Tibial artery (tissue), 4 donors: ENCODE measurements around the gene MYO5A.

Experiments
- DNase-seq, 2 donors: peaks; one replicate each; pipeline ENCODE4 v3.0.0-alpha.2; 2019
- H3K27ac ChIP-seq, 2 donors: fragments of 200-600 bp; sonication (generic) in 1 of 2; 1 replicate in 1 of 2; 2 replicates in 1 of 2; pipeline ENCODE4 v1.5.1; 2018 to 2019; ENCODE audit warnings: mild to moderate bottlenecking in 1 of 2
- H3K27me3 ChIP-seq, 2 donors: fragments of 200-600 bp; sonication (generic) in 1 of 2; one replicate each; pipeline versions ENCODE4 v1.5.1 to v1.6.0; 2016 to 2019
- H3K36me3 ChIP-seq, 3 donors: fragments of 200-600 bp; sonication (generic) in 2 of 3; one replicate each; pipeline ENCODE4 v1.5.1; 2016 to 2019; ENCODE audit warnings: mild to moderate bottlenecking in 2 of 3
- H3K4me1 ChIP-seq, 4 donors: fragments of 200-600 bp; sonication (generic) in 2 of 4; 1 replicate in 3 of 4; 2 replicates in 1 of 4; pipeline ENCODE4 v1.5.1; 2016 to 2019
- H3K4me3 ChIP-seq, 2 donors: fragments of 200-600 bp; sonication (generic) in 1 of 2; 1 replicate in 1 of 2; 2 replicates in 1 of 2; pipeline ENCODE4 v1.5.1; 2018 to 2019; ENCODE audit warnings: mild to moderate bottlenecking in 2 of 2
- H3K9me3 ChIP-seq, 3 donors: fragments of 200-600 bp; sonication (generic) in 1 of 3; one replicate each; pipeline ENCODE4 v1.5.1; 2016 to 2019
- intact Hi-C: fragments of 100-400 bp; cut with DNase I; formaldehyde crosslinking; loops from one replicate; pipeline ENCODE4 v1.15.0; 2023; ENCODE audit warnings: low total_unique reads
- TF ChIP-seq, protein P1 (sequence below), 2 experiments: fragments of 200-600 bp in 1 of 2; fragments of 450-650 bp in 1 of 2; IDR thresholded peaks; one replicate each; pipeline ENCODE4 v1.5.1; 2017 to 2019; ENCODE audit warnings: antibody characterized with exemption in 2 of 2, mild to moderate bottlenecking in 1 of 2, moderate library complexity in 1 of 2

The MYO5A gene

DNA sequence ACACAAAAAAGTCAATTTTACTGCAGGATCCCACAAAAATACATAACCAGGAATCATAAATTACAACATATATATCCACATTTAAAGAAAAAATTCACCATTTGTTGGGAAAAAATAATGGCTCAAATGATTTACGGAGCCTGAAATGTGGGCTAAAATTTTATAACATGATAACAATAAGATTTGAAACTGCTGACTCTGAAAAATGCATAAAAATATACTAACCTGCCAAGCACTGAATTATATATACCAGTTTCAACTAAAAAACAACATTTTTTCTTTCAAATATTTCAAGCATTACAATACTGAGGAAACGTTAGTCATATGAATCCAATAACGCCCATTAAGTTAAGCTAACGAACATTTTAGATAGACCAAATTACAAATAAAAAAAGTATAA is 220.8 kb downstream of the MYO5A start:
- TF ChIP-seq, protein P1, sequence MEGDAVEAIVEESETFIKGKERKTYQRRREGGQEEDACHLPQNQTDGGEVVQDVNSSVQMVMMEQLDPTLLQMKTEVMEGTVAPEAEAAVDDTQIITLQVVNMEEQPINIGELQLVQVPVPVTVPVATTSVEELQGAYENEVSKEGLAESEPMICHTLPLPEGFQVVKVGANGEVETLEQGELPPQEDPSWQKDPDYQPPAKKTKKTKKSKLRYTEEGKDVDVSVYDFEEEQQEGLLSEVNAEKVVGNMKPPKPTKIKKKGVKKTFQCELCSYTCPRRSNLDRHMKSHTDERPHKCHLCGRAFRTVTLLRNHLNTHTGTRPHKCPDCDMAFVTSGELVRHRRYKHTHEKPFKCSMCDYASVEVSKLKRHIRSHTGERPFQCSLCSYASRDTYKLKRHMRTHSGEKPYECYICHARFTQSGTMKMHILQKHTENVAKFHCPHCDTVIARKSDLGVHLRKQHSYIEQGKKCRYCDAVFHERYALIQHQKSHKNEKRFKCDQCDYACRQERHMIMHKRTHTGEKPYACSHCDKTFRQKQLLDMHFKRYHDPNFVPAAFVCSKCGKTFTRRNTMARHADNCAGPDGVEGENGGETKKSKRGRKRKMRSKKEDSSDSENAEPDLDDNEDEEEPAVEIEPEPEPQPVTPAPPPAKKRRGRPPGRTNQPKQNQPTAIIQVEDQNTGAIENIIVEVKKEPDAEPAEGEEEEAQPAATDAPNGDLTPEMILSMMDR (IDR thresholded peaks at IDR 0.05) = no peak
- Histone ChIP-seq H3K4me3 (no peak overlapping the region), H3K27me3 (no peaks in the 10 kb centered on the region), H3K4me1 (no peaks in the 10 kb centered on the region), H3K36me3 (peaks cover 1 to 38% (median 19%) of the 10 kb centered on the region in 3 donors), H3K27ac (no peak overlapping the region), H3K9me3 (no peaks in the 10 kb centered on the region)
- intact Hi-C loops = no loop called here
- DNase-seq = no peak

DNA sequence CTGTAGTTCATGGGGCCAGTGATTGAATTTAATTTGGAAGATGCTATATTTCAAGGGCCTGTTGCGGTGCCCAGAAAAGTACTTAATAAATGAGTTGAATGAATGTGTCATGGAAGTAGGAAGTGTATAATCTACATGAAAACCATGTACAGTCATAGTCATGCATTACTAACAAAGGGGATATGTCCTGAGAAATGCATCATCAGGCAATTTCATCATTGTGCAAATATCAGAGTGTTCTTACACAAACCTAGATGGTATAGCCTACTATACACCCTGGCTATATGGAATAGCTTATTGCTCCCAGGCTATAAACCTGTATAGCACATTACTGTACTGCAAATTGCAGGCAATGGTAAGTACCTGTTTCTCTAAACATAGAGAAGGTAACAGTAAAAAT is 222.4 kb downstream of the MYO5A start:
- Histone ChIP-seq H3K4me3 (no peak overlapping the region), H3K27ac (no peak overlapping the region), H3K9me3 (no peaks in the 10 kb centered on the region), H3K36me3 (peaks cover 0 to 25% (median 11%) of the 10 kb centered on the region in 3 donors), H3K4me1 (no peaks in the 10 kb centered on the region), H3K27me3 (no peaks in the 10 kb centered on the region)
- DNase-seq = no peak
- intact Hi-C loops = no loop called here
- TF ChIP-seq, protein P1 (IDR thresholded peaks at IDR 0.05) = no peak

DNA sequence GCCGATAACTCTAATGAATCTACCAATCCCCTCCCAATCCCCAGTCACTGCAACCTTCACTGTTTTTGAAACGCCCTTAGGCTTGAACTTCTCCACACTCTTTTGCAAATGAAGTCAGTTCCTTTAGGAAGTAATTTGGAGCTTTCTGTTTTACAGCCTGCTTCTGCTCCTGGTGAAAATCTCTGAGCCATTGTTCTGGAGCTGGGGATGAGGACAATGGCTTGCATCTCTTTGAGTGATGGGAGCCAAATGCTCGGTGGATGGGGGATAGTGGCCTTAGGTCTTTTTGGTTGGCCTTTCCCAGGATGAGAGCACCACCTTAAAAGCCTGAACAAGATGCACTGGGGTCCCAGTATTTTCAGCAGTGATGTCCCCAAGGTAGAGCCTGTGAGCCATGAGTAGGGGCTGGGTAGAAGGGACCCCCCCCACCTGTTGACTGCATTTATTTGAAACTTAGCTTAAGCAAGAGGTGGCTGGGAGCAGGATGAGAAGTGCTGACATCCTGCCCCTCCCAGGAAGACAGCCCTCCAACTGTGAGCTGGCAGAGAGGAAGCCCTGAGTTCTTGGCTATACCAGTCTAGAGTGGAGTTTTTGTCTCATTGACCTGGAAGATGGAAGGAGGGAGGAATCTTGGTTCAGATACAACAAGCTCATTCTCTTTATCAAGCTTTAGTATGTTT is 225.4 kb downstream of the MYO5A start:
- TF ChIP-seq, protein P1 (IDR thresholded peaks at IDR 0.05) = no peak
- no peaks in the 10 kb centered on the region for H3K9me3 ChIP-seq
- no peaks in the 10 kb centered on the region for H3K27me3 ChIP-seq
- DNase-seq = no peak
- H3K4me3 ChIP-seq = no peak overlapping the region
- H3K4me1 ChIP-seq = no peaks in the 10 kb centered on the region
- intact Hi-C loops = no loop called here
- no peak overlapping the region for H3K27ac ChIP-seq
- H3K36me3 ChIP-seq = no peaks in the 10 kb centered on the region

DNA sequence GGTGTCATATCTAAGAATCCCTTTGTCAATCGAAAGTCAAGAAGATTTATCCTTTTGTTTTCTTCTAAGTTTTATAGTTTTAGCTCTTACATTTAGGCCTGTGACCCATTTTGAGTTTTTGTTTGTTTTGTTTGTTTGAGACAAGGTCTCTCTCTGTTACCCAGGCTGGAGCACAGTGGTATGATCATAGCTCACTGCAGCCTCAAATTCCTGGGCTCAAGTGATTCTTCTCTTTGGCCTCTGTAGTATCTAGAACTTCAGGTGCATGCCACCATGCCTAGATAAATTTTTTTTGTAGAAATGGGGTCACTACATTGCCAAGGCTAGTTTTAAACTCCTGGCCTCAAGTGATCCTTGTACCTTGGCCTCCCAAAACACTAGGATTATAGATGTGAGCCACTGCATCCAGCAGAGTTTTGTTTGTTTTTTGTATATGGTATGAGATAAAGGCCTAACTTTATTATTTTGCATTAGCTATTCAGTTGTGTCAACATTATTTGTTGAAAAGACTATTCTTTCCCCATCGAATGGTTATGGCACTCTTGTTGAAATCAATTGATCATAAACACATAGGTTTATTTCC is 227.3 kb downstream of the MYO5A start:
- H3K36me3 ChIP-seq = no peaks in the 10 kb centered on the region
- H3K9me3 ChIP-seq = no peaks in the 10 kb centered on the region
- TF ChIP-seq, protein P1 (IDR thresholded peaks at IDR 0.05) = no peak
- H3K4me1 ChIP-seq = no peaks in the 10 kb centered on the region
- no peaks in the 10 kb centered on the region for H3K27me3 ChIP-seq
- no peak overlapping the region for H3K4me3 ChIP-seq
- no peak for DNase-seq
- intact Hi-C loops = no loop called here
- H3K27ac ChIP-seq = no peak overlapping the region

DNA sequence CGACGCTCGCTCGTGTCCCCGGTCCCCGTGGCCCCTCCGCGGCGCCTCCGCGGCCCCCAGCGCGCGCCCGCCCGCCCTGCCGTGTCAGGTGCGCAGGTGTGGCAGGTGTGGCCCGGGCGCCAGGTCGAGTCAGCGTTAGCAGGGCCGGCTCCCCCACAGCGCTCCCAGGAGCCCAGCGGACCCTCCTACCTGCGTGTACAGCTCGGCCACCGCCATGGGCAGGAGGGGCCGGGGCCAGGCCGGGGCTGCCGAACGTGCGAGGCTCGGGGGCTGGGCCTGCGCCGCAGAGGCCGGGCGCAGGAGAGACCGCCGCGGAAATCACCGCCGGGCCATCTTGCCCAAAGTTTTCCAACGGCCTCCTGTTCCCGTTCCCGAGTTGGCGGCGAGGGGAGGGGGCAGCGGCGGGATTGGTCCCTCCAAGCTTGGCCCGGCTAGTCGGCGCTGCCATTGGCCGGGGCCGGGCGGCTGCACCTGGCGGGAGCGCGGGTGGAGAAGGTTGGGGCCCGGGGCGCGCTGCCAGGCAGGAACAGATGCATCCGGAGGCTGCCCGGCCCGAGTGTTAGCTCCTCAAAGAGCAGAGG is 233.2 kb downstream of the MYO5A start, which contains the start of gene MYO5C:
TSS of gene MYO5C (minus strand) at position 384 of the 581 bp plus-strand sequence. CDS start at position 216, 168 bp downstream.
- H3K27ac ChIP-seq = no peak within 1 kb of the TSS
- no peaks in the 10 kb centered on the region for H3K36me3 ChIP-seq
- DNase-seq = peak; percentile 48 to 76
- peaks cover 0 to 37% of the 10 kb centered on the region in 2 donors for H3K27me3 ChIP-seq
- intact Hi-C loops = no loop called here
- H3K9me3 ChIP-seq = no peaks in the 10 kb centered on the region
- TF ChIP-seq, protein P1 (IDR thresholded peaks at IDR 0.05) = no peak
- H3K4me3 ChIP-seq = peak within 1 kb of the TSS; percentile 34 to 45
- peaks cover 0 to 13% (median 11%) of the 10 kb centered on the region in 4 donors for H3K4me1 ChIP-seq
